SK-N-SH (cell line): Measurements from ENCODE around the gene HLA-DQA1.

ENCODE experiments used
- RXRA ChIP-seq: IDR thresholded peaks from 2 replicates; pipeline ENCODE4 v1.4.0; 2012; ENCODE audit warnings: low read depth, mild to moderate bottlenecking, borderline replicate concordance
- YY1 ChIP-seq: IDR thresholded peaks from 2 replicates; pipeline ENCODE4 v1.4.0; 2012; ENCODE audit warnings: low read depth, mild to moderate bottlenecking

DNA sequence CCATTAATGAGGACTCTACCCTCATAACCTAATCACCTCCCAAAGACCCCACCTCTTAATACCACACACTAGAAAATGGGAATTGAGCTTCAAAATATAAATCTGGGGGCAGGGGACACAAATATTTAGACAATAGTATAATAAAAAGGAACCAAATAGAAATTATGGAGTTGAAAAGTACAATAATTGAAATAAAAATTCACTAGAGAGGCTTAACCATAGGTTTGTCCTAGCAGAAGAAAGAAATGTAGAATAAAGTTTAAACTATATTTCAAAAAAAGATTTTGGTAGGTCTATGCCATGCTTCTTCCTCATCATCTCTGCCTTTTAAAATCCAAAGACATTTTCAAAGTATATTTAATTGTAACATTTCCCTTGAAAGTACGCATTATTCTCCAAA is 19.5 kb upstream of the HLA-DQA1 start:
- no peak for TF ChIP-seq YY1
- no peak for TF ChIP-seq RXRA
